HepG2 (cell line): ENCODE measurements around the gene ABHD15. TPM values are rescaled to one million over a fixed set of nuclear protein-coding genes. Genes with fewer than 3 reads are reported as not detected.
A peak's percentile ranks its signal among the peaks of the same experiment; 100 is the strongest.

Experiments
- HNF4G ChIP-seq, 2 experiments: sonication (generic) in 1 of 2; formaldehyde crosslinking in 1 of 2; IDR thresholded peaks; 2 replicates each; pipeline versions ENCODE4 v1.4.0 to v1.6.1; 2011 to 2020; ENCODE audit warnings: borderline replicate concordance in 2 of 2, low read depth in 2 of 2, mild to moderate bottlenecking in 2 of 2, low read length in 1 of 2, missing genetic modification reagents in 1 of 2, moderate library complexity in 1 of 2
- MIXL1 ChIP-seq: IDR thresholded peaks from 2 replicates; pipeline ENCODE4 v1.6.1; 2016
- PHB2 ChIP-seq: fragments of 450-650 bp; IDR thresholded peaks from 2 replicates; pipeline ENCODE4 v1.6.1; 2018; ENCODE audit not compliant: partially characterized antibody
- SMARCE1 ChIP-seq: fragments of 450-650 bp; IDR thresholded peaks from 2 replicates; pipeline ENCODE4 v1.6.1; 2017; ENCODE audit warnings: borderline replicate concordance
- TAF1 ChIP-seq: sonication (generic); formaldehyde crosslinking; IDR thresholded peaks from 2 replicates; pipeline ENCODE4 v1.4.0; 2020; ENCODE audit warnings: missing genetic modification reagents
- ZNF333 ChIP-seq: sonication (generic); formaldehyde crosslinking; IDR thresholded peaks from 2 replicates; pipeline ENCODE4 v1.4.0; 2020; ENCODE audit warnings: mild to moderate bottlenecking, missing genetic modification reagents, borderline replicate concordance
- ZNF75D ChIP-seq: sonication (generic); formaldehyde crosslinking; IDR thresholded peaks from 2 replicates; pipeline ENCODE4 v1.8.1; 2023; ENCODE audit warnings: missing genetic modification reagents, mild to moderate bottlenecking, borderline replicate concordance
- ZNF790 ChIP-seq: sonication (generic); formaldehyde crosslinking; IDR thresholded peaks from 2 replicates; pipeline ENCODE4 v1.8.0; 2022; ENCODE audit warnings: missing genetic modification reagents, mild to moderate bottlenecking, borderline replicate concordance
- ZNF891 ChIP-seq: sonication (generic); formaldehyde crosslinking; IDR thresholded peaks from 2 replicates; pipeline ENCODE4 v1.5.0; 2020; ENCODE audit warnings: mild to moderate bottlenecking, missing genetic modification reagents
- polyA plus RNA-seq, 8 experiments: library from polyadenylated mRNA; depleted of rRNA in 3 of 8; stranded (reverse) in 7 of 8; unstranded in 1 of 8; fragments of >200 nt; fragmentation: Illumina TruSeq in 4 of 8; extraction: Trizol in 4 of 8; gene quantifications; 2 replicates each; pipeline versions ENCODE4 v1.2.1 to v1.2.3, GENCODE V29; 2011 to 2016; ENCODE audit warnings: low read depth in 4 of 8, missing spikeins in 1 of 8, mixed read lengths in 1 of 8; ENCODE audit not compliant: insufficient read depth in 1 of 8
- total RNA-seq, 5 experiments: library from RNA; depleted of rRNA; stranded (reverse); fragments of >200 nt; fragmentation: Illumina TruSeq; extraction: Trizol; gene quantifications; 2 replicates each; pipeline ENCODE4 v1.2.3, GENCODE V29; 2016; ENCODE audit warnings: low read depth in 1 of 5
- TF ChIP-seq, protein P1 (sequence below): IDR thresholded peaks from 2 replicates; pipeline ENCODE4 v1.6.1; 2016; ENCODE audit warnings: missing compliant biosample characterization, missing genetic modification reagents, borderline replicate concordance
- TF ChIP-seq, protein P2 (sequence below): sonication (generic); formaldehyde crosslinking; IDR thresholded peaks from 2 replicates; pipeline ENCODE4 v1.5.0; 2020; ENCODE audit warnings: missing genetic modification reagents
- TF ChIP-seq, protein P3 (sequence below): sonication (generic); formaldehyde crosslinking; IDR thresholded peaks from 2 replicates; pipeline ENCODE4 v1.8.0; 2022; ENCODE audit warnings: mild to moderate bottlenecking, missing genetic modification reagents; ENCODE audit not compliant: insufficient replicate concordance
- TF ChIP-seq, protein P4 (sequence below): sonication (generic); formaldehyde crosslinking; IDR thresholded peaks from 2 replicates; pipeline ENCODE4 v1.8.0; 2022; ENCODE audit warnings: mild to moderate bottlenecking, missing genetic modification reagents, borderline replicate concordance
- TF ChIP-seq, protein P5 (sequence below): sonication (generic); formaldehyde crosslinking; IDR thresholded peaks from 2 replicates; pipeline ENCODE4 v1.5.0; 2020; ENCODE audit warnings: mild to moderate bottlenecking, missing genetic modification reagents, borderline replicate concordance

ABHD15 gene
- total and polyA plus RNA-seq, 2 of the 13 experiments (the other 11 are each of a cell fraction or from before 2014, with no cell fraction given): 2.4 to 7.7 TPM

DNA sequence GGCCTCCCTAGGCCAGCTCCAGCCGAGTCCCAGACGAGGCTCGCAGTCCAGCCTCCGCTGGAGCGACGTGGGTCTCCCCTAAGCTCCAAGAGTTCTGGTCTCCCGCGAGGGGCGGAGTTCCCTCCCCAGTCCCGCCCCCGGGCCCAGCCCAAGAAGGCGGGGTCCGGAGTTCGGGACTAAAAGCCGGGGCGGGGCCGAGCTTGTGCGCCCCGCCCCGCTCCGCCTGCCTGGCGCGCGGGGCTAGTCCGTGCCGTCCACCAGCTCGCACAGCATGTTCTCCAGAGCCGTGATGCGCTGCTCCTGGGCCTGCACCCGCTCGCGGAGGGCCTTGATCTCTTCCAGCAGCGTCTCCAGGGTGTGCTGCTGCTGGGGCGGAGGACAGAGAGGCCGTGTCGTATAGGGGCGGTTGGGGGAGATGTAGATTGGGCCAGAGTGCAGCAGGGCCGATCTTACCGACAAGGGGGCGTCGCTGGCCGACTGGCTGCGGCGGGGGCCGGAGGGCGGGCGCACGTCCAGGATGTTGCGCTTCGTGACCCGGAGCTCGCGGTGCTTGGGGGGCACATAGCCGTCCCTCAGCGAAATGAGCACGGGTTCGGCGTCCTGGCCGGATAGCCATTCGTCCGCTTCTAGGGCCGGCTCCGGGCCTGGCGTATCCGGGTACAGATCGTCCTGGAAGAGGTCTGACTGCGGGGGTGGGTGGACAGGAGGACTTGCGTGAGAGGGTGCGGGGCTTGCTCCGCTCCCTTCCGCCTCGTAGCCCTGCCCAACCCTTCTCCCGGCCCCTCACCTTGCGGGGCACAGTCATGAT lies 48.9 kb upstream of the ABHD15 start (continued):
- TF ChIP-seq, protein P1, sequence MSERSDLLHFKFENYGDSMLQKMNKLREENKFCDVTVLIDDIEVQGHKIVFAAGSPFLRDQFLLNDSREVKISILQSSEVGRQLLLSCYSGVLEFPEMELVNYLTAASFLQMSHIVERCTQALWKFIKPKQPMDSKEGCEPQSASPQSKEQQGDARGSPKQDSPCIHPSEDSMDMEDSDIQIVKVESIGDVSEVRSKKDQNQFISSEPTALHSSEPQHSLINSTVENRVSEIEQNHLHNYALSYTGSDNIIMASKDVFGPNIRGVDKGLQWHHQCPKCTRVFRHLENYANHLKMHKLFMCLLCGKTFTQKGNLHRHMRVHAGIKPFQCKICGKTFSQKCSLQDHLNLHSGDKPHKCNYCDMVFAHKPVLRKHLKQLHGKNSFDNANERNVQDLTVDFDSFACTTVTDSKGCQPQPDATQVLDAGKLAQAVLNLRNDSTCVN (CRISPR knock-in tag): no peak
- TF ChIP-seq, protein P2, sequence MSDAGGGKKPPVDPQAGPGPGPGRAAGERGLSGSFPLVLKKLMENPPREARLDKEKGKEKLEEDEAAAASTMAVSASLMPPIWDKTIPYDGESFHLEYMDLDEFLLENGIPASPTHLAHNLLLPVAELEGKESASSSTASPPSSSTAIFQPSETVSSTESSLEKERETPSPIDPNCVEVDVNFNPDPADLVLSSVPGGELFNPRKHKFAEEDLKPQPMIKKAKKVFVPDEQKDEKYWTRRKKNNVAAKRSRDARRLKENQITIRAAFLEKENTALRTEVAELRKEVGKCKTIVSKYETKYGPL (CRISPR knock-in tag): no peak
- TF ChIP-seq ZNF75D (no peak), PHB2 (no peak), HNF4G (IDR thresholded peaks at IDR 0.05; ENCODE audit: borderline replicate concordance, low read depth, low read length) (no peak), HNF4G (CRISPR knock-in tag; IDR thresholded peaks at IDR 0.05; ENCODE audit: borderline replicate concordance, low read depth) (no peak), ZNF891 (CRISPR knock-in tag) (no peak), SMARCE1 (no peak), ZNF333 (CRISPR knock-in tag) (peak; percentile 86), TAF1 (CRISPR knock-in tag) (peak; percentile 47; the same call in 1 of the 2 replicates), ZNF790 (CRISPR knock-in tag) (no peak), MIXL1 (CRISPR knock-in tag) (no peak)
- TF ChIP-seq, protein P3, sequence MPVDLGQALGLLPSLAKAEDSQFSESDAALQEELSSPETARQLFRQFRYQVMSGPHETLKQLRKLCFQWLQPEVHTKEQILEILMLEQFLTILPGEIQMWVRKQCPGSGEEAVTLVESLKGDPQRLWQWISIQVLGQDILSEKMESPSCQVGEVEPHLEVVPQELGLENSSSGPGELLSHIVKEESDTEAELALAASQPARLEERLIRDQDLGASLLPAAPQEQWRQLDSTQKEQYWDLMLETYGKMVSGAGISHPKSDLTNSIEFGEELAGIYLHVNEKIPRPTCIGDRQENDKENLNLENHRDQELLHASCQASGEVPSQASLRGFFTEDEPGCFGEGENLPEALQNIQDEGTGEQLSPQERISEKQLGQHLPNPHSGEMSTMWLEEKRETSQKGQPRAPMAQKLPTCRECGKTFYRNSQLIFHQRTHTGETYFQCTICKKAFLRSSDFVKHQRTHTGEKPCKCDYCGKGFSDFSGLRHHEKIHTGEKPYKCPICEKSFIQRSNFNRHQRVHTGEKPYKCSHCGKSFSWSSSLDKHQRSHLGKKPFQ (CRISPR knock-in tag): no peak
- TF ChIP-seq, protein P4, sequence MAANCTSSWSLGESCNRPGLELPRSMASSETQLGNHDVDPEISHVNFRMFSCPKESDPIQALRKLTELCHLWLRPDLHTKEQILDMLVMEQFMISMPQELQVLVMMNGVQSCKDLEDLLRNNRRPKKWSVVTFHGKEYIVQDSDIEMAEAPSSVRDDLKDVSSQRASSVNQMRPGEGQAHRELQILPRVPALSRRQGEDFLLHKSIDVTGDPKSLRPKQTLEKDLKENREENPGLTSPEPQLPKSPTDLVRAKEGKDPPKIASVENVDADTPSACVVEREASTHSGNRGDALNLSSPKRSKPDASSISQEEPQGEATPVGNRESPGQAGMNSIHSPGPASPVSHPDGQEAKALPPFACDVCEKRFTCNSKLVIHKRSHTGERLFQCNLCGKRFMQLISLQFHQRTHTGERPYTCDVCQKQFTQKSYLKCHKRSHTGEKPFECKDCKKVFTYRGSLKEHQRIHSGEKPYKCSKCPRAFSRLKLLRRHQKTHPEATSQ (CRISPR knock-in tag): no peak
- TF ChIP-seq, protein P5, sequence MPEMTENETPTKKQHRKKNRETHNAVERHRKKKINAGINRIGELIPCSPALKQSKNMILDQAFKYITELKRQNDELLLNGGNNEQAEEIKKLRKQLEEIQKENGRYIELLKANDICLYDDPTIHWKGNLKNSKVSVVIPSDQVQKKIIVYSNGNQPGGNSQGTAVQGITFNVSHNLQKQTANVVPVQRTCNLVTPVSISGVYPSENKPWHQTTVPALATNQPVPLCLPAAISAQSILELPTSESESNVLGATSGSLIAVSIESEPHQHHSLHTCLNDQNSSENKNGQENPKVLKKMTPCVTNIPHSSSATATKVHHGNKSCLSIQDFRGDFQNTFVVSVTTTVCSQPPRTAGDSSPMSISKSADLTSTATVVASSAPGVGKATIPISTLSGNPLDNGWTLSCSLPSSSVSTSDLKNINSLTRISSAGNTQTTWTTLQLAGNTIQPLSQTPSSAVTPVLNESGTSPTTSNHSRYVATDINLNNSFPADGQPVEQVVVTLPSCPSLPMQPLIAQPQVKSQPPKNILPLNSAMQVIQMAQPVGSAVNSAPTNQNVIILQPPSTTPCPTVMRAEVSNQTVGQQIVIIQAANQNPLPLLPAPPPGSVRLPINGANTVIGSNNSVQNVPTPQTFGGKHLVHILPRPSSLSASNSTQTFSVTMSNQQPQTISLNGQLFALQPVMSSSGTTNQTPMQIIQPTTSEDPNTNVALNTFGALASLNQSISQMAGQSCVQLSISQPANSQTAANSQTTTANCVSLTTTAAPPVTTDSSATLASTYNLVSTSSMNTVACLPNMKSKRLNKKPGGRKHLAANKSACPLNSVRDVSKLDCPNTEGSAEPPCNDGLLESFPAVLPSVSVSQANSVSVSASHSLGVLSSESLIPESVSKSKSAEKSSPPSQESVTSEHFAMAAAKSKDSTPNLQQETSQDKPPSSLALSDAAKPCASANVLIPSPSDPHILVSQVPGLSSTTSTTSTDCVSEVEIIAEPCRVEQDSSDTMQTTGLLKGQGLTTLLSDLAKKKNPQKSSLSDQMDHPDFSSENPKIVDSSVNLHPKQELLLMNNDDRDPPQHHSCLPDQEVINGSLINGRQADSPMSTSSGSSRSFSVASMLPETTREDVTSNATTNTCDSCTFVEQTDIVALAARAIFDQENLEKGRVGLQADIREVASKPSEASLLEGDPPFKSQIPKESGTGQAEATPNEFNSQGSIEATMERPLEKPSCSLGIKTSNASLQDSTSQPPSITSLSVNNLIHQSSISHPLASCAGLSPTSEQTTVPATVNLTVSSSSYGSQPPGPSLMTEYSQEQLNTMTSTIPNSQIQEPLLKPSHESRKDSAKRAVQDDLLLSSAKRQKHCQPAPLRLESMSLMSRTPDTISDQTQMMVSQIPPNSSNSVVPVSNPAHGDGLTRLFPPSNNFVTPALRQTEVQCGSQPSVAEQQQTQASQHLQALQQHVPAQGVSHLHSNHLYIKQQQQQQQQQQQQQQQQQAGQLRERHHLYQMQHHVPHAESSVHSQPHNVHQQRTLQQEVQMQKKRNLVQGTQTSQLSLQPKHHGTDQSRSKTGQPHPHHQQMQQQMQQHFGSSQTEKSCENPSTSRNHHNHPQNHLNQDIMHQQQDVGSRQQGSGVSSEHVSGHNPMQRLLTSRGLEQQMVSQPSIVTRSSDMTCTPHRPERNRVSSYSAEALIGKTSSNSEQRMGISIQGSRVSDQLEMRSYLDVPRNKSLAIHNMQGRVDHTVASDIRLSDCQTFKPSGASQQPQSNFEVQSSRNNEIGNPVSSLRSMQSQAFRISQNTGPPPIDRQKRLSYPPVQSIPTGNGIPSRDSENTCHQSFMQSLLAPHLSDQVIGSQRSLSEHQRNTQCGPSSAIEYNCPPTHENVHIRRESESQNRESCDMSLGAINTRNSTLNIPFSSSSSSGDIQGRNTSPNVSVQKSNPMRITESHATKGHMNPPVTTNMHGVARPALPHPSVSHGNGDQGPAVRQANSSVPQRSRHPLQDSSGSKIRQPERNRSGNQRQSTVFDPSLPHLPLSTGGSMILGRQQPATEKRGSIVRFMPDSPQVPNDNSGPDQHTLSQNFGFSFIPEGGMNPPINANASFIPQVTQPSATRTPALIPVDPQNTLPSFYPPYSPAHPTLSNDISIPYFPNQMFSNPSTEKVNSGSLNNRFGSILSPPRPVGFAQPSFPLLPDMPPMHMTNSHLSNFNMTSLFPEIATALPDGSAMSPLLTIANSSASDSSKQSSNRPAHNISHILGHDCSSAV (CRISPR knock-in tag): no peak
